GM18867 (cell line): ENCODE data around the gene CABLES1.
"Not testable (repeated sequence)": the region's sequence is repeated elsewhere in the genome, so short reads cannot be mapped to it uniquely, and the experiment has no call there.

Source experiments
- ATAC-seq: cut with Tn5 transposase; IDR thresholded peaks from one replicate; pipeline ENCODE4 v1.9.1; 2021; ENCODE audit warnings: mild to moderate bottlenecking, moderate library complexity; ENCODE audit not compliant: unreplicated experiment

The CABLES1 gene

GRCh38 chr18:23281626-23282436 is 146.5 kb downstream of the CABLES1 start:
- ATAC-seq = no peak

GRCh38 chr18:23282437-23282781 is 147.1 kb downstream of the CABLES1 start:
- ATAC-seq = no peak

- ATAC-seq = peak; percentile 90
Measured at GRCh38 chr18:23283916-23284430, 148.7 kb downstream of the CABLES1 start.

- no peak for ATAC-seq
Measured at GRCh38 chr18:23284629-23285028, 149.3 kb downstream of the CABLES1 start.

- ATAC-seq = not testable (repeated sequence)
Measured at GRCh38 chr18:23285581-23285980, 150.3 kb downstream of the CABLES1 start.

- no peak for ATAC-seq
Measured at GRCh38 chr18:23291456-23292205, 156.3 kb downstream of the CABLES1 start.

- ATAC-seq = no peak
Measured at GRCh38 chr18:23300231-23300805, 165.0 kb downstream of the CABLES1 start.

- no peak for ATAC-seq
Measured at GRCh38 chr18:23301972-23302371, 166.7 kb downstream of the CABLES1 start.

GRCh38 chr18:23302511-23302850 is 167.2 kb downstream of the CABLES1 start:
- no peak for ATAC-seq

GRCh38 chr18:23302851-23303527 is 167.7 kb downstream of the CABLES1 start:
- ATAC-seq = no peak

- peak; percentile 96 for ATAC-seq
Measured at GRCh38 chr18:23306822-23307221, 171.5 kb downstream of the CABLES1 start.

GRCh38 chr18:23307567-23308295 is 172.4 kb downstream of the CABLES1 start:
- no peak for ATAC-seq
